ENCODE results near the gene RNF8. TPM values are rescaled to one million over a fixed set of nuclear protein-coding genes. Genes with fewer than 3 reads are reported as not detected.
"Not testable (repeated sequence)": the region's sequence is repeated elsewhere in the genome, so short reads cannot be mapped to it uniquely, and the experiment has no call there.

RNF8 gene
- polyA plus RNA-seq, 2 donors: 10.3 to 14.7 TPM

DNA sequence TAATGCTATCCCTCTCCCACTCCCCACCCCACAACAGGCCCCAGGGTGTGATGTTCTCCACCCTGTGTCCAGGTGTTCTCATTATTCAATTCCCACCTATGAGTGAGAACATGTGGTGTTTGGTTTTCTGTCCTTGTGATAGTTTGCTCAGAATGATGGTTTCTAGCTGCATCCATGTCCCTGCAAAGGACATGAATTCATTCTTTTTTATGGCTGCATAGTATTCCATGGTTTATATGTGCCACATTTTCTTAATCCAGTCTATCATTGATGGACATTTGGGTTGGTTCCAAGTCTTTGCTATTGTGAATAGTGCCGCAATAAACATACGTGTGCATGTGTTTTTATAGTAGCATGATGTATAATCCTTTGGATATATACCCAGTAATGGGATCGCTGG, 15.5 kb upstream of the RNF8 start:
- not testable (repeated sequence) for H3K27me3 ChIP-seq (ENCODE audit: control insufficient read depth in 1 of 2, insufficient read depth in 2 of 2, low read length in 2 of 2); H3K4me3 ChIP-seq (ENCODE audit: low read depth in 1 of 2, low read length in 2 of 2); H3K4me1 ChIP-seq (ENCODE audit: control insufficient read depth in 2 of 2, insufficient read depth in 2 of 2, low read length in 1 of 2); H3K9me3 ChIP-seq (ENCODE audit: control insufficient read depth in 2 of 2, insufficient read depth in 1 of 2, low read depth in 1 of 2, low read length in 1 of 2); H3K36me3 ChIP-seq (ENCODE audit: control insufficient read depth in 2 of 2, insufficient read depth in 2 of 2, low read length in 1 of 2); H3K27ac ChIP-seq (ENCODE audit: low read depth in 2 of 2, low read length in 1 of 2)
- WGBS, 2 donors: 95% methylated on average over 3 of the region's 3 CpGs

DNA sequence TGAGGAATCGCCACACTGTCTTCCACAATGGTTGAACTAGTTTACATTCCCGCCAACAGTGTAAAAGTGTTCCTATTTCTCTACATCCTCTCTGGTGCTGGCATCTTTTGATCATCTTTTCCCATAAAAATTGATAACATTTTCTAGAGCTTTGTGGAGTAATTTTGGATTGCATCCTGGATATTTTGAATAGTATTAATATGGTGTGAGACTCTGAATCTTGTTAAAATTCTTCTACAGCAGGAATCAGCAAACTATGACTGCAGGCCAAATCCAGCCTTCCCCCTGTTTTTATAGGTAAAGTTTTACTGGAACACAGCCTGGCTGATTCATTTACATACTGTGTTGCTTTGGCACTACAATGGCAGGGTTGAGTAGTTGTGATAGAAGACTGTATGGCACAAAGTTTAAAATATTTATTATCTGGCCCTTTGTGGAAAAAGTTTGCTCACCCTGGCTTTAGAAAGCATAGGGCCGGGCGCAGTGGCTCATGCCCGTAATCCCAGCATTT, 15.0 kb upstream of the RNF8 start:
- 95 to 97% methylated on average over 5 of the region's 5 CpGs for WGBS, 2 donors
- Histone ChIP-seq H3K4me1 (ENCODE audit: control insufficient read depth in 2 of 2, insufficient read depth in 2 of 2, low read length in 1 of 2) (no peaks in the 10 kb centered on the region), H3K27me3 (ENCODE audit: control insufficient read depth in 1 of 2, insufficient read depth in 2 of 2, low read length in 2 of 2) (no peaks in the 10 kb centered on the region), H3K4me3 (ENCODE audit: low read depth in 1 of 2, low read length in 2 of 2) (no peak overlapping the region), H3K27ac (ENCODE audit: low read depth in 2 of 2, low read length in 1 of 2) (no peak overlapping the region), H3K9me3 (ENCODE audit: control insufficient read depth in 2 of 2, insufficient read depth in 1 of 2, low read depth in 1 of 2, low read length in 1 of 2) (no peaks in the 10 kb centered on the region), H3K36me3 (ENCODE audit: control insufficient read depth in 2 of 2, insufficient read depth in 2 of 2, low read length in 1 of 2) (no peaks in the 10 kb centered on the region)

DNA sequence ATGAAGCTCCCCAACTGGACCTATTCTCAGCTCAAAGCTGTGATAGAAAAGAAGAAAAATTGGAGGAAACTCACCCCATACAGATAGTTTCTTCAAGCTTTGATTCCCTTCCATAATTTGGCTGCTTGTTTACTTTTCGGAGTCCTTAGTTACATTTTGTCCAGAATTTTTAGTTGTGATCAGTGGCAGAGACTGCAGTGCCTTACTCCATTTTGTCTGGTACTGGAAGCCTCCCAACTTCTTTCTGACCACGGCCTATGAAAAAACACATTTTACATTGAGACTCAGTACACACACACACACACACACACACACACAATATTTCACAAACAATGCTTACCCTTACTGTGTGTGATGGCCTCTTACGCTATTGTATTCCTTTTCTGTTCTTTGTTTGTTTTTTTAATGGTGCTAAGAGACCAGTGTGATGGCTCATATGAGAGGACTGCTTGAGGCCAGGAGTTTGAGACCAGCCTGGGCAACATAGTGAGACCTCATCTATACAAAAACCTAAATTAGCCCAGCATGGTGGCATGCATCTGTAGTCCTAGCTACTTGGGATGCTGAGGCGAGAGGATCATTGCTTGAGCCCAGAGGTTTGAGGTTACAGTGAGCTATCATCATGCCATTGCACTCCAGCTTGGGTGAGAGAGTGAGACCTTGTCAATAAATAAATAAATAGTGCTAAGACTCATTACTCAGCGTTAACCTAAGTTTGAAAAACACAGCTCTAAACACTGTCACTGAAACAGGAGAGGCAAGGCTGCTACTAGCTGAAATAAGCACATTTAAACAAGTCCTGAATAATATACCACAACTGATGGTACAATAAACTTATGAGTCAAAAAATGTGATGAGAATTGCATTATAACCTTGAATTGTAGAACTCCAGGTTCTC, 13.8 kb upstream of the RNF8 start:
- Histone ChIP-seq H3K4me3 (ENCODE audit: low read depth in 1 of 2, low read length in 2 of 2) (no peak overlapping the region), H3K4me1 (ENCODE audit: control insufficient read depth in 2 of 2, insufficient read depth in 2 of 2, low read length in 1 of 2) (no peaks in the 10 kb centered on the region), H3K27ac (ENCODE audit: low read depth in 2 of 2, low read length in 1 of 2) (no peak overlapping the region), H3K9me3 (ENCODE audit: control insufficient read depth in 2 of 2, insufficient read depth in 1 of 2, low read depth in 1 of 2, low read length in 1 of 2) (no peaks in the 10 kb centered on the region), H3K36me3 (ENCODE audit: control insufficient read depth in 2 of 2, insufficient read depth in 2 of 2, low read length in 1 of 2) (no peaks in the 10 kb centered on the region), H3K27me3 (ENCODE audit: control insufficient read depth in 1 of 2, insufficient read depth in 2 of 2, low read length in 2 of 2) (no peaks in the 10 kb centered on the region)
- WGBS, 2 donors: 81 to 84% methylated on average over 5 of the region's 5 CpGs

- Histone ChIP-seq H3K4me3 (ENCODE audit: low read depth in 1 of 2, low read length in 2 of 2) (no peak overlapping the region), H3K4me1 (ENCODE audit: control insufficient read depth in 2 of 2, insufficient read depth in 2 of 2, low read length in 1 of 2) (no peaks in the 10 kb centered on the region), H3K27ac (ENCODE audit: low read depth in 2 of 2, low read length in 1 of 2) (no peak overlapping the region), H3K36me3 (ENCODE audit: control insufficient read depth in 2 of 2, insufficient read depth in 2 of 2, low read length in 1 of 2) (no peaks in the 10 kb centered on the region), H3K9me3 (ENCODE audit: control insufficient read depth in 2 of 2, insufficient read depth in 1 of 2, low read depth in 1 of 2, low read length in 1 of 2) (no peaks in the 10 kb centered on the region), H3K27me3 (ENCODE audit: control insufficient read depth in 1 of 2, insufficient read depth in 2 of 2, low read length in 2 of 2) (no peaks in the 10 kb centered on the region)
- 78 to 84% methylated on average over 4 of the region's 4 CpGs for WGBS, 2 donors
These were observed 13.2 kb upstream of the RNF8 start for GRCh38 chr6:37340639-37340943.

- no peak overlapping the region for H3K27ac ChIP-seq (ENCODE audit: low read depth in 2 of 2, low read length in 1 of 2)
- no peaks in the 10 kb centered on the region for H3K36me3 ChIP-seq (ENCODE audit: control insufficient read depth in 2 of 2, insufficient read depth in 2 of 2, low read length in 1 of 2)
- H3K9me3 ChIP-seq (ENCODE audit: control insufficient read depth in 2 of 2, insufficient read depth in 1 of 2, low read depth in 1 of 2, low read length in 1 of 2): no peaks in the 10 kb centered on the region
- 85 to 87% methylated on average over 3 of the region's 3 CpGs for WGBS, 2 donors
- H3K4me1 ChIP-seq (ENCODE audit: control insufficient read depth in 2 of 2, insufficient read depth in 2 of 2, low read length in 1 of 2): no peaks in the 10 kb centered on the region
- H3K4me3 ChIP-seq (ENCODE audit: low read depth in 1 of 2, low read length in 2 of 2): no peak overlapping the region
- H3K27me3 ChIP-seq (ENCODE audit: control insufficient read depth in 1 of 2, insufficient read depth in 2 of 2, low read length in 2 of 2): no peaks in the 10 kb centered on the region
These were observed 10.5 kb upstream of the RNF8 start for GRCh38 chr6:37343248-37343647.

DNA sequence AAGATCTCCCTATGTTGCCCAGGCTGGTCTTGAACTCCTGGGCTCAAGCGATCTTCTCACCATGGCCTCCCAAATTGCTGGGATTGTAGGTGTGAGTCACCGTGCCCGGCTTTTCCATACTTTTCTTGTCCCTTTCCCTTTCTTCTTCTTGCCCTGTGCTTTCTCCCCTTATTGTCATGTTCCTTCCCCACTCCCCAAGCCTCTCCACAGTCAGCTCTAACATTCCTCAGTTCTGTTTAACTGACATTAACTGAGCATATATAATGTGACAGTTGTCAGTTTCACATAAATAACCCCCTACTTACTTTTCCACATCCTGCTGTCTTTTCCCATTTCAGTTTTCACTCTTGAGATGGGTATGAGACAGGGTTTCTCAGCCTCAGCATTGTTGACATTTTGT, 9.5 kb upstream of the RNF8 start:
- 87 to 91% methylated on average over 3 of the region's 3 CpGs for WGBS, 2 donors
- H3K27me3 ChIP-seq (ENCODE audit: control insufficient read depth in 1 of 2, insufficient read depth in 2 of 2, low read length in 2 of 2): no peaks in the 10 kb centered on the region
- no peak overlapping the region for H3K27ac ChIP-seq (ENCODE audit: low read depth in 2 of 2, low read length in 1 of 2)
- no peaks in the 10 kb centered on the region for H3K4me1 ChIP-seq (ENCODE audit: control insufficient read depth in 2 of 2, insufficient read depth in 2 of 2, low read length in 1 of 2)
- H3K4me3 ChIP-seq (ENCODE audit: low read depth in 1 of 2, low read length in 2 of 2): no peak overlapping the region
- no peaks in the 10 kb centered on the region for H3K36me3 ChIP-seq (ENCODE audit: control insufficient read depth in 2 of 2, insufficient read depth in 2 of 2, low read length in 1 of 2)
- no peaks in the 10 kb centered on the region for H3K9me3 ChIP-seq (ENCODE audit: control insufficient read depth in 2 of 2, insufficient read depth in 1 of 2, low read depth in 1 of 2, low read length in 1 of 2)

GRCh38 chr6:37345804-37346203, 8.0 kb upstream of the RNF8 start:
- not testable (repeated sequence) for H3K36me3 ChIP-seq (ENCODE audit: control insufficient read depth in 2 of 2, insufficient read depth in 2 of 2, low read length in 1 of 2); H3K4me1 ChIP-seq (ENCODE audit: control insufficient read depth in 2 of 2, insufficient read depth in 2 of 2, low read length in 1 of 2); H3K27ac ChIP-seq (ENCODE audit: low read depth in 2 of 2, low read length in 1 of 2); H3K27me3 ChIP-seq (ENCODE audit: control insufficient read depth in 1 of 2, insufficient read depth in 2 of 2, low read length in 2 of 2); H3K9me3 ChIP-seq (ENCODE audit: control insufficient read depth in 2 of 2, insufficient read depth in 1 of 2, low read depth in 1 of 2, low read length in 1 of 2); H3K4me3 ChIP-seq (ENCODE audit: low read depth in 1 of 2, low read length in 2 of 2)
- 72 to 81% methylated on average over 3 of the region's 3 CpGs for WGBS, 2 donors

- no peaks in the 10 kb centered on the region for H3K36me3 ChIP-seq (ENCODE audit: control insufficient read depth in 2 of 2, insufficient read depth in 2 of 2, low read length in 1 of 2)
- no peak overlapping the region for H3K27ac ChIP-seq (ENCODE audit: low read depth in 2 of 2, low read length in 1 of 2)
- H3K4me1 ChIP-seq (ENCODE audit: control insufficient read depth in 2 of 2, insufficient read depth in 2 of 2, low read length in 1 of 2): no peaks in the 10 kb centered on the region
- H3K4me3 ChIP-seq (ENCODE audit: low read depth in 1 of 2, low read length in 2 of 2): no peak overlapping the region
- H3K9me3 ChIP-seq (ENCODE audit: control insufficient read depth in 2 of 2, insufficient read depth in 1 of 2, low read depth in 1 of 2, low read length in 1 of 2): no peaks in the 10 kb centered on the region
- no peaks in the 10 kb centered on the region for H3K27me3 ChIP-seq (ENCODE audit: control insufficient read depth in 1 of 2, insufficient read depth in 2 of 2, low read length in 2 of 2)
- 84 to 91% methylated on average over 3 of the region's 3 CpGs for WGBS, 2 donors
These were observed 6.6 kb upstream of the RNF8 start for GRCh38 chr6:37347177-37347576.

GRCh38 chr6:37347670-37348111, 6.1 kb upstream of the RNF8 start:
- H3K9me3 ChIP-seq (ENCODE audit: control insufficient read depth in 2 of 2, insufficient read depth in 1 of 2, low read depth in 1 of 2, low read length in 1 of 2): no peaks in the 10 kb centered on the region
- no peaks in the 10 kb centered on the region for H3K36me3 ChIP-seq (ENCODE audit: control insufficient read depth in 2 of 2, insufficient read depth in 2 of 2, low read length in 1 of 2)
- H3K27ac ChIP-seq (ENCODE audit: low read depth in 2 of 2, low read length in 1 of 2): no peak overlapping the region
- H3K4me3 ChIP-seq (ENCODE audit: low read depth in 1 of 2, low read length in 2 of 2): no peak overlapping the region
- 59 to 71% methylated on average over 4 of the region's 4 CpGs for WGBS, 2 donors
- no peaks in the 10 kb centered on the region for H3K27me3 ChIP-seq (ENCODE audit: control insufficient read depth in 1 of 2, insufficient read depth in 2 of 2, low read length in 2 of 2)
- H3K4me1 ChIP-seq (ENCODE audit: control insufficient read depth in 2 of 2, insufficient read depth in 2 of 2, low read length in 1 of 2): no peaks in the 10 kb centered on the region

DNA sequence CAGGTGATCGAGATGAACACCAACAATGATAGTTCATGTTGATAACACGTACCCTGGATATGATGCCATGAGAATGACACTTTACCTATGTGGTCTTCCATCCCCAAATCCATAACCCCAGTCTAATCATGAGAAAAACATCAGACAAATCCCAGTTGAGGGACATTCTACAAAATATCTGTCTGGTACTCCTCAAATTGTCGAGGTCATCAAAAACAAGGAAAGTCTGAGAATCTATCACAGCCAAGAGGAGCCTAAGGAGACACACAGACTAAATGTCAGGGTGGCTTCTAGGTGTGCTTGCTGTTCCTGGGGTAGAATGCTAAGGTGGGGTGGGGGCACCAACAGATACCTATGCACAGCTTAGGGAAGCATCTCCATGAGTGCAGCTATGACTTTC, 2.8 kb upstream of the RNF8 start:
- Histone ChIP-seq H3K36me3 (ENCODE audit: control insufficient read depth in 2 of 2, insufficient read depth in 2 of 2, low read length in 1 of 2) (no peaks in the 10 kb centered on the region), H3K9me3 (ENCODE audit: control insufficient read depth in 2 of 2, insufficient read depth in 1 of 2, low read depth in 1 of 2, low read length in 1 of 2) (no peaks in the 10 kb centered on the region), H3K27ac (ENCODE audit: low read depth in 2 of 2, low read length in 1 of 2) (no peak overlapping the region), H3K27me3 (ENCODE audit: control insufficient read depth in 1 of 2, insufficient read depth in 2 of 2, low read length in 2 of 2) (no peaks in the 10 kb centered on the region), H3K4me1 (ENCODE audit: control insufficient read depth in 2 of 2, insufficient read depth in 2 of 2, low read length in 1 of 2) (no peaks in the 10 kb centered on the region), H3K4me3 (ENCODE audit: low read depth in 1 of 2, low read length in 2 of 2) (no peak overlapping the region)
- 90 to 95% methylated on average over 3 of the region's 3 CpGs for WGBS, 2 donors

Measured in esophagus (tissue), 2 donors.